ENCODE data around the gene ASTN2. TPM values are rescaled to one million over a fixed set of nuclear protein-coding genes. Genes with fewer than 3 reads are reported as not detected.

ASTN2 gene
- total RNA-seq, 4 donors from 2014 or later: 0.97 to 4.7 (median 3.0) TPM

- 38 to 39% methylated on average over 3 of the region's 3 CpGs for WGBS, 2 donors
Observed at GRCh38 chr9:116724123-116724522, 690.7 kb downstream of the ASTN2 start.

GRCh38 chr9:116721944-116722343, 692.9 kb downstream of the ASTN2 start:
- DNase-seq (ENCODE audit: low spot score in 2 of 2): no peak
- no peak for TF ChIP-seq CTCF (IDR thresholded peaks at IDR 0.05)
- no peak overlapping the region for H3K4me3 ChIP-seq (ENCODE audit: low read depth, poor library complexity, severe bottlenecking)
- intact Hi-C loops (cut with DNase I; ENCODE audit: low total_unique reads): no loop called here
- 40 to 42% methylated on average over 2 of the region's 2 CpGs for WGBS, 2 donors

More at GRCh38 chr9:116724123-116724522, 690.7 kb downstream of the ASTN2 start:
- intact Hi-C loops (cut with DNase I; ENCODE audit: low total_unique reads): no loop called here
- no peak overlapping the region for H3K4me3 ChIP-seq (ENCODE audit: low read depth, poor library complexity, severe bottlenecking)
- no peak for DNase-seq (ENCODE audit: low spot score in 2 of 2)
- TF ChIP-seq POLR2A (IDR thresholded peaks at IDR 0.05): no peak
- no peak for TF ChIP-seq CTCF (IDR thresholded peaks at IDR 0.05)

- 87 to 90% methylated on average over 3 of the region's 3 CpGs for WGBS, 2 donors
- TF ChIP-seq POLR2A (IDR thresholded peaks at IDR 0.05): no peak
- intact Hi-C loops (cut with DNase I; ENCODE audit: low total_unique reads): no loop called here
- DNase-seq (ENCODE audit: low spot score in 2 of 2): no peak
- H3K4me3 ChIP-seq (ENCODE audit: low read depth, poor library complexity, severe bottlenecking): no peak overlapping the region
Observed at GRCh38 chr9:116721411-116721810, 693.4 kb downstream of the ASTN2 start.

- intact Hi-C loops (cut with DNase I; ENCODE audit: low total_unique reads): no loop called here
- 46 to 93% methylated on average over 2 of the region's 2 CpGs for WGBS, 2 donors
- no peak for DNase-seq (ENCODE audit: low spot score in 2 of 2)
- TF ChIP-seq CTCF (IDR thresholded peaks at IDR 0.05) (no peak), POLR2A (IDR thresholded peaks at IDR 0.05) (no peak)
- no peak overlapping the region for H3K4me3 ChIP-seq (ENCODE audit: low read depth, poor library complexity, severe bottlenecking)
Observed at GRCh38 chr9:116720111-116720510, 694.7 kb downstream of the ASTN2 start.

GRCh38 chr9:116718111-116718510, 696.7 kb downstream of the ASTN2 start:
- no peak for DNase-seq (ENCODE audit: low spot score in 2 of 2)
- H3K4me3 ChIP-seq (ENCODE audit: low read depth, poor library complexity, severe bottlenecking): no peak overlapping the region
- WGBS, 2 donors: 76 to 84% methylated on average over 4 of the region's 4 CpGs
- TF ChIP-seq CTCF (IDR thresholded peaks at IDR 0.05): no peak
- no peak for TF ChIP-seq POLR2A (IDR thresholded peaks at IDR 0.05)
- intact Hi-C loops (cut with DNase I; ENCODE audit: low total_unique reads): no loop called here

GRCh38 chr9:116717150-116717549, 697.7 kb downstream of the ASTN2 start:
- no peak for DNase-seq (ENCODE audit: low spot score in 2 of 2)
- 50 to 57% methylated on average over 7 of the region's 7 CpGs for WGBS, 2 donors
- intact Hi-C loops (cut with DNase I; ENCODE audit: low total_unique reads): no loop called here
- H3K4me3 ChIP-seq (ENCODE audit: low read depth, poor library complexity, severe bottlenecking): no peak overlapping the region
- no peak for TF ChIP-seq POLR2A (IDR thresholded peaks at IDR 0.05)
- TF ChIP-seq CTCF (IDR thresholded peaks at IDR 0.05): no peak

All from lower leg skin (tissue), 4 donors.